HepG2 (cell line): ENCODE measurements around the gene GPATCH3. TPM values are rescaled to one million over a fixed set of nuclear protein-coding genes. Genes with fewer than 3 reads are reported as not detected.

Experiments
- GTF2F1 ChIP-seq: fragments of 150-350 bp; IDR thresholded peaks from 2 replicates; pipeline ENCODE4 v1.6.1; 2014; ENCODE audit warnings: low read length
- HHEX ChIP-seq: IDR thresholded peaks from 2 replicates; pipeline ENCODE4 v1.6.1; 2016; ENCODE audit warnings: control low read depth
- JDP2 ChIP-seq: sonication (generic); formaldehyde crosslinking; IDR thresholded peaks from 2 replicates; pipeline ENCODE4 v1.8.1; 2022; ENCODE audit warnings: missing genetic modification reagents, borderline replicate concordance
- KDM2A ChIP-seq: sonication (generic); formaldehyde crosslinking; IDR thresholded peaks from 2 replicates; pipeline ENCODE4 v1.4.0; 2020; ENCODE audit warnings: low read depth, missing genetic modification reagents, borderline replicate concordance
- MXI1 ChIP-seq: IDR thresholded peaks from 3 replicates; pipeline ENCODE4 v1.6.1; 2012; ENCODE audit warnings: low read depth, low read length, inconsistent platforms, borderline replicate concordance
- NPAS2 ChIP-seq: sonication (generic); formaldehyde crosslinking; IDR thresholded peaks from 2 replicates; pipeline ENCODE4 v1.8.0; 2022; ENCODE audit warnings: mild to moderate bottlenecking, missing genetic modification reagents, borderline replicate concordance
- ZNF138 ChIP-seq: sonication (generic); formaldehyde crosslinking; IDR thresholded peaks from 2 replicates; pipeline ENCODE4 v1.5.0; 2020; ENCODE audit warnings: mild to moderate bottlenecking, low read depth, missing genetic modification reagents
- ZNF33A ChIP-seq: sonication (generic); formaldehyde crosslinking; IDR thresholded peaks from 2 replicates; pipeline ENCODE4 v1.5.1; 2020; ENCODE audit warnings: missing genetic modification reagents, mild to moderate bottlenecking, moderate library complexity, borderline replicate concordance
- ZSCAN31 ChIP-seq: sonication (generic); formaldehyde crosslinking; IDR thresholded peaks from 2 replicates; pipeline ENCODE4 v1.5.0; 2020; ENCODE audit warnings: low read depth, mild to moderate bottlenecking, missing genetic modification reagents
- polyA plus RNA-seq, 8 experiments: library from polyadenylated mRNA; depleted of rRNA in 3 of 8; stranded (reverse) in 7 of 8; unstranded in 1 of 8; fragments of >200 nt; fragmentation: Illumina TruSeq in 4 of 8; extraction: Trizol in 4 of 8; gene quantifications; 2 replicates each; pipeline versions ENCODE4 v1.2.1 to v1.2.3, GENCODE V29; 2011 to 2016; ENCODE audit warnings: low read depth in 4 of 8, missing spikeins in 1 of 8, mixed read lengths in 1 of 8; ENCODE audit not compliant: insufficient read depth in 1 of 8
- total RNA-seq, 5 experiments: library from RNA; depleted of rRNA; stranded (reverse); fragments of >200 nt; fragmentation: Illumina TruSeq; extraction: Trizol; gene quantifications; 2 replicates each; pipeline ENCODE4 v1.2.3, GENCODE V29; 2016; ENCODE audit warnings: low read depth in 1 of 5
- TF ChIP-seq, protein P1 (sequence below): sonication (generic); formaldehyde crosslinking; IDR thresholded peaks from 2 replicates; pipeline ENCODE4 v1.8.1; 2023; ENCODE audit warnings: mild to moderate bottlenecking, missing genetic modification reagents, borderline replicate concordance
- TF ChIP-seq, protein P2 (sequence below): IDR thresholded peaks from 2 replicates; pipeline ENCODE4 v1.6.1; 2016
- TF ChIP-seq, protein P3 (sequence below): sonication (generic); formaldehyde crosslinking; IDR thresholded peaks from 2 replicates; pipeline ENCODE4 v1.4.0; 2020; ENCODE audit warnings: missing genetic modification reagents, borderline replicate concordance
- TF ChIP-seq, protein P4 (sequence below), 2 experiments: sonication (generic) in 1 of 2; formaldehyde crosslinking in 1 of 2; IDR thresholded peaks; 2 replicates each; pipeline versions ENCODE4 v1.4.0 to v1.6.1; 2018 to 2020; ENCODE audit warnings: missing genetic modification reagents in 2 of 2, borderline replicate concordance in 1 of 2, low read depth in 1 of 2, mild to moderate bottlenecking in 1 of 2, missing biosample characterization in 1 of 2
- TF ChIP-seq, protein P5 (sequence below): sonication (generic); formaldehyde crosslinking; IDR thresholded peaks from 2 replicates; pipeline ENCODE4 v1.5.0; 2020; ENCODE audit warnings: mild to moderate bottlenecking, missing genetic modification reagents
- TF ChIP-seq, protein P6 (sequence below): sonication (generic); formaldehyde crosslinking; IDR thresholded peaks from 2 replicates; pipeline ENCODE4 v1.4.0; 2020; ENCODE audit warnings: missing genetic modification reagents
- TF ChIP-seq, protein P7 (sequence below): sonication (generic); formaldehyde crosslinking; IDR thresholded peaks from 2 replicates; pipeline ENCODE4 v1.5.0; 2020; ENCODE audit warnings: mild to moderate bottlenecking, missing genetic modification reagents

The GPATCH3 gene
- total and polyA plus RNA-seq, 2 of the 13 experiments (the other 11 are each of a cell fraction or from before 2014, with no cell fraction given): 8.3 to 11.0 TPM

DNA sequence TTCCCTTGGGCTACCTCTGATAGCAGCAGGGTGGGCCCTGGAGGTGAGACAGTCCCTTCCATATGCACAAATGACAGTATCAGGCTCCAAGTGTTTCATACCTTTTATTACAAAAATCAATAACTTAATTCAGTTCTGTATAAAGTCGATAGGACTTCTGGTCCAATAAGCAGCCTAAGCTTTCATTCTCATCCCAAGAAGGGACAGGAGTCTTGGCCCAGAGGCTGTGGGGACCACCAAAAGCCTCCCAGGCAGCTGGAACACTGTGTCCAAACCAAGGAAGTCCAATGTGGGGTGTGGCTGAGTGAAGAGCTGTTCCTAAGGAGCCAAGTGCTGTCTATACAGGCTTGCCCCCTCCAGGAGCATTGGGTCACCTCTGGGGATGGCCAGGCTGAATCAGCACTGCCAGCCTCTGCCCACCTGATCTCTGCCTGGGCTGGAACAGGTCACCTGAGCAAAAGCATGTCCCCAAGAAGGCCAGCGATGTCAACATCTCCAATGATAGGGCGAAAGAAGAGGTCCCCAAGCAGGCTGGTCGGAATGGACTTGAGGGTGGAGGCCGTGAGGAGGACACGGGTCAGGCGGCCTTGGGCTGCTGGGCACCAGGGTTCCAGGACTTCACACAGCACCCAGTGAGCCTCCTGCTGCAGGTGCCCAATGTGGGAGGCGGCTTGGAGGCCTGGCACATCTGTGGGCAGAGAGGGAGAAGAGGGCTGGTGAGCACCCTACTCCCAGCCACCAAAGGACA lies 11.3 kb upstream of the GPATCH3 start (continued):
- TF ChIP-seq ZNF33A (CRISPR knock-in tag) (no peak), JDP2 (no peak), GTF2F1 (no peak), KDM2A (CRISPR knock-in tag) (peak; percentile 55; the same call in 1 of the 2 replicates), HHEX (CRISPR knock-in tag) (no peak), NPAS2 (CRISPR knock-in tag) (no peak), MXI1 (no peak), ZSCAN31 (no peak), ZNF138 (CRISPR knock-in tag) (no peak)
- TF ChIP-seq, protein P1, sequence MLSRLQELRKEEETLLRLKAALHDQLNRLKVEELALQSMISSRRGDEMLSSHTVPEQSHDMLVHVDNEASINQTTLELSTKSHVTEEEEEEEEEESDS (CRISPR knock-in tag): no peak
- TF ChIP-seq, protein P2, sequence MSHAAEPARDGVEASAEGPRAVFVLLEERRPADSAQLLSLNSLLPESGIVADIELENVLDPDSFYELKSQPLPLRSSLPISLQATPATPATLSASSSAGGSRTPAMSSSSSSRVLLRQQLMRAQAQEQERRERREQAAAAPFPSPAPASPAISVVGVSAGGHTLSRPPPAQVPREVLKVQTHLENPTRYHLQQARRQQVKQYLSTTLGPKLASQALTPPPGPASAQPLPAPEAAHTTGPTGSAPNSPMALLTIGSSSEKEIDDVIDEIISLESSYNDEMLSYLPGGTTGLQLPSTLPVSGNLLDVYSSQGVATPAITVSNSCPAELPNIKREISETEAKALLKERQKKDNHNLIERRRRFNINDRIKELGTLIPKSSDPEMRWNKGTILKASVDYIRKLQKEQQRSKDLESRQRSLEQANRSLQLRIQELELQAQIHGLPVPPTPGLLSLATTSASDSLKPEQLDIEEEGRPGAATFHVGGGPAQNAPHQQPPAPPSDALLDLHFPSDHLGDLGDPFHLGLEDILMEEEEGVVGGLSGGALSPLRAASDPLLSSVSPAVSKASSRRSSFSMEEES: no peak
- TF ChIP-seq, protein P3, sequence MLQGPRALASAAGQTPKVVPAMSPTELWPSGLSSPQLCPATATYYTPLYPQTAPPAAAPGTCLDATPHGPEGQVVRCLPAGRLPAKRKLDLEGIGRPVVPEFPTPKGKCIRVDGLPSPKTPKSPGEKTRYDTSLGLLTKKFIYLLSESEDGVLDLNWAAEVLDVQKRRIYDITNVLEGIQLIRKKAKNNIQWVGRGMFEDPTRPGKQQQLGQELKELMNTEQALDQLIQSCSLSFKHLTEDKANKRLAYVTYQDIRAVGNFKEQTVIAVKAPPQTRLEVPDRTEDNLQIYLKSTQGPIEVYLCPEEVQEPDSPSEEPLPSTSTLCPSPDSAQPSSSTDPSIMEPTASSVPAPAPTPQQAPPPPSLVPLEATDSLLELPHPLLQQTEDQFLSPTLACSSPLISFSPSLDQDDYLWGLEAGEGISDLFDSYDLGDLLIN (CRISPR knock-in tag): no peak
- TF ChIP-seq, protein P4, sequence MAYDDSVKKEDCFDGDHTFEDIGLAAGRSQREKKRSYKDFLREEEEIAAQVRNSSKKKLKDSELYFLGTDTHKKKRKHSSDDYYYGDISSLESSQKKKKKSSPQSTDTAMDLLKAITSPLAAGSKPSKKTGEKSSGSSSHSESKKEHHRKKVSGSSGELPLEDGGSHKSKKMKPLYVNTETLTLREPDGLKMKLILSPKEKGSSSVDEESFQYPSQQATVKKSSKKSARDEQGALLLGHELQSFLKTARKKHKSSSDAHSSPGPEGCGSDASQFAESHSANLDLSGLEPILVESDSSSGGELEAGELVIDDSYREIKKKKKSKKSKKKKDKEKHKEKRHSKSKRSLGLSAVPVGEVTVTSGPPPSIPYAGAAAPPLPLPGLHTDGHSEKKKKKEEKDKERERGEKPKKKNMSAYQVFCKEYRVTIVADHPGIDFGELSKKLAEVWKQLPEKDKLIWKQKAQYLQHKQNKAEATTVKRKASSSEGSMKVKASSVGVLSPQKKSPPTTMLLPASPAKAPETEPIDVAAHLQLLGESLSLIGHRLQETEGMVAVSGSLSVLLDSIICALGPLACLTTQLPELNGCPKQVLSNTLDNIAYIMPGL (CRISPR knock-in tag; IDR thresholded peaks at IDR 0.05; ENCODE audit: borderline replicate concordance in 1 of 2, low read depth in 1 of 2): no peak
- TF ChIP-seq, protein P5, sequence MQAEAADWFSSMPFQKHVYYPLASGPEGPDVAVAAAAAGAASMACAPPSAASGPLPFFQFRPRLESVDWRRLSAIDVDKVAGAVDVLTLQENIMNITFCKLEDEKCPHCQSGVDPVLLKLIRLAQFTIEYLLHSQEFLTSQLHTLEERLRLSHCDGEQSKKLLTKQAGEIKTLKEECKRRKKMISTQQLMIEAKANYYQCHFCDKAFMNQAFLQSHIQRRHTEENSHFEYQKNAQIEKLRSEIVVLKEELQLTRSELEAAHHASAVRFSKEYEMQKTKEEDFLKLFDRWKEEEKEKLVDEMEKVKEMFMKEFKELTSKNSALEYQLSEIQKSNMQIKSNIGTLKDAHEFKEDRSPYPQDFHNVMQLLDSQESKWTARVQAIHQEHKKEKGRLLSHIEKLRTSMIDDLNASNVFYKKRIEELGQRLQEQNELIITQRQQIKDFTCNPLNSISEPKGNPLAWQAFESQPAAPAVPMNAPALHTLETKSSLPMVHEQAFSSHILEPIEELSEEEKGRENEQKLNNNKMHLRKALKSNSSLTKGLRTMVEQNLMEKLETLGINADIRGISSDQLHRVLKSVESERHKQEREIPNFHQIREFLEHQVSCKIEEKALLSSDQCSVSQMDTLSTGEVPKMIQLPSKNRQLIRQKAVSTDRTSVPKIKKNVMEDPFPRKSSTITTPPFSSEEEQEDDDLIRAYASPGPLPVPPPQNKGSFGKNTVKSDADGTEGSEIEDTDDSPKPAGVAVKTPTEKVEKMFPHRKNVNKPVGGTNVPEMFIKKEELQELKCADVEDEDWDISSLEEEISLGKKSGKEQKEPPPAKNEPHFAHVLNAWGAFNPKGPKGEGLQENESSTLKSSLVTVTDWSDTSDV (CRISPR knock-in tag): no peak
- TF ChIP-seq, protein P6, sequence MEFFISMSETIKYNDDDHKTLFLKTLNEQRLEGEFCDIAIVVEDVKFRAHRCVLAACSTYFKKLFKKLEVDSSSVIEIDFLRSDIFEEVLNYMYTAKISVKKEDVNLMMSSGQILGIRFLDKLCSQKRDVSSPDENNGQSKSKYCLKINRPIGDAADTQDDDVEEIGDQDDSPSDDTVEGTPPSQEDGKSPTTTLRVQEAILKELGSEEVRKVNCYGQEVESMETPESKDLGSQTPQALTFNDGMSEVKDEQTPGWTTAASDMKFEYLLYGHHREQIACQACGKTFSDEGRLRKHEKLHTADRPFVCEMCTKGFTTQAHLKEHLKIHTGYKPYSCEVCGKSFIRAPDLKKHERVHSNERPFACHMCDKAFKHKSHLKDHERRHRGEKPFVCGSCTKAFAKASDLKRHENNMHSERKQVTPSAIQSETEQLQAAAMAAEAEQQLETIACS (CRISPR knock-in tag): no peak
- TF ChIP-seq, protein P7, sequence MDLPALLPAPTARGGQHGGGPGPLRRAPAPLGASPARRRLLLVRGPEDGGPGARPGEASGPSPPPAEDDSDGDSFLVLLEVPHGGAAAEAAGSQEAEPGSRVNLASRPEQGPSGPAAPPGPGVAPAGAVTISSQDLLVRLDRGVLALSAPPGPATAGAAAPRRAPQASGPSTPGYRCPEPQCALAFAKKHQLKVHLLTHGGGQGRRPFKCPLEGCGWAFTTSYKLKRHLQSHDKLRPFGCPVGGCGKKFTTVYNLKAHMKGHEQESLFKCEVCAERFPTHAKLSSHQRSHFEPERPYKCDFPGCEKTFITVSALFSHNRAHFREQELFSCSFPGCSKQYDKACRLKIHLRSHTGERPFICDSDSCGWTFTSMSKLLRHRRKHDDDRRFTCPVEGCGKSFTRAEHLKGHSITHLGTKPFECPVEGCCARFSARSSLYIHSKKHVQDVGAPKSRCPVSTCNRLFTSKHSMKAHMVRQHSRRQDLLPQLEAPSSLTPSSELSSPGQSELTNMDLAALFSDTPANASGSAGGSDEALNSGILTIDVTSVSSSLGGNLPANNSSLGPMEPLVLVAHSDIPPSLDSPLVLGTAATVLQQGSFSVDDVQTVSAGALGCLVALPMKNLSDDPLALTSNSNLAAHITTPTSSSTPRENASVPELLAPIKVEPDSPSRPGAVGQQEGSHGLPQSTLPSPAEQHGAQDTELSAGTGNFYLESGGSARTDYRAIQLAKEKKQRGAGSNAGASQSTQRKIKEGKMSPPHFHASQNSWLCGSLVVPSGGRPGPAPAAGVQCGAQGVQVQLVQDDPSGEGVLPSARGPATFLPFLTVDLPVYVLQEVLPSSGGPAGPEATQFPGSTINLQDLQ: no peak
